ENCODE measurements around the gene CFAP221. TPM values are rescaled to one million over a fixed set of nuclear protein-coding genes. Genes with fewer than 3 reads are reported as not detected.

CFAP221 gene
- total RNA-seq, 1 donor from 2014 or later, result 0.61 TPM

- no peak overlapping the region for H3K27ac Mint-ChIP-seq (ENCODE audit: unreplicated experiment)
- FAIRE-seq (no peak), DNase-seq (ENCODE audit: low read depth) (no peak)
- Histone ChIP-seq H3K4me1 (ENCODE audit: insufficient read depth, low read length) (peaks cover 10% of the 10 kb centered on the region), H4K20me1 (ENCODE audit: insufficient read depth, low read length) (peaks cover 15% of the 10 kb centered on the region), H3K9ac (ENCODE audit: low read length) (no peak overlapping the region), H2AFZ (ENCODE audit: low read depth, low read length) (no peak overlapping the region), H3K4me3 (ENCODE audit: insufficient read depth, low read depth, low read length) (no peak overlapping the region), H3K36me3 (ENCODE audit: insufficient read depth, low read length) (no peaks in the 10 kb centered on the region), H3K27me3 (ENCODE audit: insufficient read depth, low read length) (no peaks in the 10 kb centered on the region), H3K79me2 (ENCODE audit: insufficient read depth, low read length) (peaks cover 19% of the 10 kb centered on the region), H3K27ac (ENCODE audit: low read depth, low read length) (no peak overlapping the region), H3K4me2 (ENCODE audit: low read length) (no peak overlapping the region), H3K9me3 (ENCODE audit: insufficient read depth, low read depth, low read length) (no peaks in the 10 kb centered on the region)
- H3K36me3 Mint-ChIP-seq (ENCODE audit: low read depth, unreplicated experiment), result peaks cover 14% of the 10 kb centered on the region
- no peaks in the 10 kb centered on the region for H3K27me3 Mint-ChIP-seq (ENCODE audit: low read depth, unreplicated experiment)
- H3K4me1 Mint-ChIP-seq (ENCODE audit: low read depth, unreplicated experiment), result peaks cover 9% of the 10 kb centered on the region
- no peak for TF ChIP-seq EZH2 (IDR thresholded peaks at IDR 0.05; ENCODE audit: insufficient read depth, low read length)
- no peak for TF ChIP-seq CTCF (IDR thresholded peaks at IDR 0.05; ENCODE audit: insufficient read depth, low read depth, low read length)
- no peak overlapping the region for H3K4me3 Mint-ChIP-seq (ENCODE audit: unreplicated experiment)
- no peaks in the 10 kb centered on the region for H3K9me3 Mint-ChIP-seq (ENCODE audit: unreplicated experiment)
Measured at GRCh38 chr2:119681868-119682220, 137.6 kb downstream of the CFAP221 start.

- no peak overlapping the region for H2AFZ ChIP-seq (ENCODE audit: low read depth, low read length)
- no peaks in the 10 kb centered on the region for H3K36me3 ChIP-seq (ENCODE audit: insufficient read depth, low read length)
- no peak overlapping the region for H3K4me2 ChIP-seq (ENCODE audit: low read length)
- Mint-ChIP-seq H3K27me3 (ENCODE audit: low read depth, unreplicated experiment) (no peaks in the 10 kb centered on the region), H3K9me3 (ENCODE audit: unreplicated experiment) (peaks cover 3% of the 10 kb centered on the region), H3K4me1 (ENCODE audit: low read depth, unreplicated experiment) (peaks cover 9% of the 10 kb centered on the region), H3K4me3 (ENCODE audit: unreplicated experiment) (no peak overlapping the region), H3K36me3 (ENCODE audit: low read depth, unreplicated experiment) (peaks cover 18% of the 10 kb centered on the region), H3K27ac (ENCODE audit: unreplicated experiment) (no peak overlapping the region)
- no peak overlapping the region for H3K4me3 ChIP-seq (ENCODE audit: insufficient read depth, low read depth, low read length)
- no peak overlapping the region for H3K9ac ChIP-seq (ENCODE audit: low read length)
- H4K20me1 ChIP-seq (ENCODE audit: insufficient read depth, low read length), result peaks cover 15% of the 10 kb centered on the region
- H3K9me3 ChIP-seq (ENCODE audit: insufficient read depth, low read depth, low read length), result no peaks in the 10 kb centered on the region
- no peak overlapping the region for H3K27ac ChIP-seq (ENCODE audit: low read depth, low read length)
- H3K27me3 ChIP-seq (ENCODE audit: insufficient read depth, low read length), result no peaks in the 10 kb centered on the region
- peaks cover 19% of the 10 kb centered on the region for H3K79me2 ChIP-seq (ENCODE audit: insufficient read depth, low read length)
- TF ChIP-seq EZH2 (IDR thresholded peaks at IDR 0.05; ENCODE audit: insufficient read depth, low read length) (no peak), CTCF (IDR thresholded peaks at IDR 0.05; ENCODE audit: insufficient read depth, low read depth, low read length) (no peak)
- peaks cover 10% of the 10 kb centered on the region for H3K4me1 ChIP-seq (ENCODE audit: insufficient read depth, low read length)
- FAIRE-seq (no peak), DNase-seq (ENCODE audit: low read depth) (no peak)
Measured at GRCh38 chr2:119682578-119682977, 138.3 kb downstream of the CFAP221 start.

GRCh38 chr2:119683074-119683712 is 138.9 kb downstream of the CFAP221 start:
- H3K9me3 Mint-ChIP-seq (ENCODE audit: unreplicated experiment), result peaks cover 3% of the 10 kb centered on the region
- DNase-seq (ENCODE audit: low read depth) (no peak), FAIRE-seq (no peak)
- peaks cover 20% of the 10 kb centered on the region for H3K36me3 Mint-ChIP-seq (ENCODE audit: low read depth, unreplicated experiment)
- TF ChIP-seq EZH2 (IDR thresholded peaks at IDR 0.05; ENCODE audit: insufficient read depth, low read length) (no peak), CTCF (IDR thresholded peaks at IDR 0.05; ENCODE audit: insufficient read depth, low read depth, low read length) (no peak)
- H3K79me2 ChIP-seq (ENCODE audit: insufficient read depth, low read length), result peaks cover 19% of the 10 kb centered on the region
- H2AFZ ChIP-seq (ENCODE audit: low read depth, low read length), result no peak overlapping the region
- H3K9me3 ChIP-seq (ENCODE audit: insufficient read depth, low read depth, low read length), result no peaks in the 10 kb centered on the region
- H3K4me3 ChIP-seq (ENCODE audit: insufficient read depth, low read depth, low read length), result no peak overlapping the region
- H3K27me3 Mint-ChIP-seq (ENCODE audit: low read depth, unreplicated experiment), result no peaks in the 10 kb centered on the region
- H3K9ac ChIP-seq (ENCODE audit: low read length), result no peak overlapping the region
- H3K4me3 Mint-ChIP-seq (ENCODE audit: unreplicated experiment), result no peak overlapping the region
- H3K4me1 Mint-ChIP-seq (ENCODE audit: low read depth, unreplicated experiment), result peaks cover 9% of the 10 kb centered on the region
- H3K27me3 ChIP-seq (ENCODE audit: insufficient read depth, low read length), result no peaks in the 10 kb centered on the region
- H3K36me3 ChIP-seq (ENCODE audit: insufficient read depth, low read length), result no peaks in the 10 kb centered on the region
- H3K27ac ChIP-seq (ENCODE audit: low read depth, low read length), result no peak overlapping the region
- no peak overlapping the region for H3K4me2 ChIP-seq (ENCODE audit: low read length)
- peaks cover 15% of the 10 kb centered on the region for H4K20me1 ChIP-seq (ENCODE audit: insufficient read depth, low read length)
- no peak overlapping the region for H3K27ac Mint-ChIP-seq (ENCODE audit: unreplicated experiment)
- peaks cover 10% of the 10 kb centered on the region for H3K4me1 ChIP-seq (ENCODE audit: insufficient read depth, low read length)

Measured in astrocyte (in vitro differentiated cells and primary cell).